Astrocyte (in vitro differentiated cells and primary cell): Measurements from ENCODE around the gene EVA1B. TPM values are rescaled to one million over a fixed set of nuclear protein-coding genes. Genes with fewer than 3 reads are reported as not detected.

Source experiments
- DNase-seq: peaks from one replicate; pipeline ENCODE4 v3.0.0-alpha.2; 2010; ENCODE audit warnings: low read depth
- FAIRE-seq: peaks from 2 replicates; lab custom pipeline; 2011; peaks lifted over from hg19 to GRCh38; lab: Jason Lieb, UNC
- H2AFZ ChIP-seq: 2 replicates; pipeline ENCODE4 v1.6.0; 2012; ENCODE audit warnings: low read depth, low read length, inconsistent platforms
- H3K27ac ChIP-seq: 2 replicates; pipeline ENCODE4 v1.5.1; 2011; ENCODE audit warnings: low read depth, low read length, inconsistent platforms
- H3K27me3 ChIP-seq: 2 replicates; pipeline ENCODE4 v1.6.0; 2011; ENCODE audit warnings: low read length, inconsistent platforms; ENCODE audit not compliant: insufficient read depth
- H3K36me3 ChIP-seq: 2 replicates; pipeline ENCODE4 v1.5.1; 2011; ENCODE audit warnings: low read length, inconsistent platforms; ENCODE audit not compliant: insufficient read depth
- H3K4me1 ChIP-seq: 2 replicates; pipeline ENCODE4 v1.5.1; 2011; ENCODE audit warnings: low read length, inconsistent platforms; ENCODE audit not compliant: insufficient read depth
- H3K4me2 ChIP-seq: 2 replicates; pipeline ENCODE4 v1.6.0; 2012; ENCODE audit warnings: low read length, inconsistent platforms
- H3K4me3 ChIP-seq: 2 replicates; pipeline ENCODE4 v1.5.1; 2011; ENCODE audit warnings: low read depth, mild to moderate bottlenecking, low read length, inconsistent platforms; ENCODE audit not compliant: insufficient read depth
- H3K79me2 ChIP-seq: 2 replicates; pipeline ENCODE4 v1.6.0; 2012; ENCODE audit warnings: mild to moderate bottlenecking, low read length, inconsistent platforms; ENCODE audit not compliant: insufficient read depth
- H3K9ac ChIP-seq: 2 replicates; pipeline ENCODE4 v1.6.0; 2012; ENCODE audit warnings: mild to moderate bottlenecking, low read length, inconsistent platforms
- H3K9me3 ChIP-seq: 2 replicates; pipeline ENCODE4 v1.5.1; 2012; ENCODE audit warnings: low read depth, mild to moderate bottlenecking, low read length, inconsistent platforms; ENCODE audit not compliant: insufficient read depth
- H4K20me1 ChIP-seq: 2 replicates; pipeline ENCODE4 v1.6.0; 2012; ENCODE audit warnings: low read length, inconsistent platforms; ENCODE audit not compliant: insufficient read depth
- H3K27ac Mint-ChIP-seq: one replicate; pipeline ENCODE4 v1.8.0; 2021; ENCODE audit warnings: mild to moderate bottlenecking, mixed read lengths; ENCODE audit not compliant: unreplicated experiment
- H3K27me3 Mint-ChIP-seq: one replicate; pipeline ENCODE4 v1.8.0; 2021; ENCODE audit warnings: low read depth, mixed read lengths; ENCODE audit not compliant: unreplicated experiment
- H3K36me3 Mint-ChIP-seq: one replicate; pipeline ENCODE4 v1.8.0; 2021; ENCODE audit warnings: low read depth, mixed read lengths; ENCODE audit not compliant: unreplicated experiment
- H3K4me1 Mint-ChIP-seq: one replicate; pipeline ENCODE4 v1.8.0; 2021; ENCODE audit warnings: low read depth, mixed read lengths; ENCODE audit not compliant: unreplicated experiment
- H3K4me3 Mint-ChIP-seq: one replicate; pipeline ENCODE4 v1.8.0; 2021; ENCODE audit warnings: mild to moderate bottlenecking, moderate library complexity, mixed read lengths; ENCODE audit not compliant: unreplicated experiment
- H3K9me3 Mint-ChIP-seq: one replicate; pipeline ENCODE4 v1.8.0; 2021; ENCODE audit warnings: mild to moderate bottlenecking, mixed read lengths; ENCODE audit not compliant: unreplicated experiment
- EZH2 ChIP-seq: IDR thresholded peaks from 2 replicates; pipeline ENCODE4 v1.6.1; 2012; ENCODE audit warnings: mild to moderate bottlenecking, low read length, inconsistent platforms; ENCODE audit not compliant: insufficient read depth
- total RNA-seq: library from RNA; stranded (reverse); gene quantifications from 2 replicates; pipeline ENCODE4 v1.2.1, GENCODE V29; 2021
- TF ChIP-seq, protein P1 (sequence below): IDR thresholded peaks from 2 replicates; pipeline ENCODE4 v1.5.1; 2011; ENCODE audit warnings: low read depth, mild to moderate bottlenecking, inconsistent platforms, low read length, moderate library complexity; ENCODE audit not compliant: insufficient read depth

EVA1B gene
- total RNA-seq, 1 donor from 2014 or later: 57.3 TPM

DNA sequence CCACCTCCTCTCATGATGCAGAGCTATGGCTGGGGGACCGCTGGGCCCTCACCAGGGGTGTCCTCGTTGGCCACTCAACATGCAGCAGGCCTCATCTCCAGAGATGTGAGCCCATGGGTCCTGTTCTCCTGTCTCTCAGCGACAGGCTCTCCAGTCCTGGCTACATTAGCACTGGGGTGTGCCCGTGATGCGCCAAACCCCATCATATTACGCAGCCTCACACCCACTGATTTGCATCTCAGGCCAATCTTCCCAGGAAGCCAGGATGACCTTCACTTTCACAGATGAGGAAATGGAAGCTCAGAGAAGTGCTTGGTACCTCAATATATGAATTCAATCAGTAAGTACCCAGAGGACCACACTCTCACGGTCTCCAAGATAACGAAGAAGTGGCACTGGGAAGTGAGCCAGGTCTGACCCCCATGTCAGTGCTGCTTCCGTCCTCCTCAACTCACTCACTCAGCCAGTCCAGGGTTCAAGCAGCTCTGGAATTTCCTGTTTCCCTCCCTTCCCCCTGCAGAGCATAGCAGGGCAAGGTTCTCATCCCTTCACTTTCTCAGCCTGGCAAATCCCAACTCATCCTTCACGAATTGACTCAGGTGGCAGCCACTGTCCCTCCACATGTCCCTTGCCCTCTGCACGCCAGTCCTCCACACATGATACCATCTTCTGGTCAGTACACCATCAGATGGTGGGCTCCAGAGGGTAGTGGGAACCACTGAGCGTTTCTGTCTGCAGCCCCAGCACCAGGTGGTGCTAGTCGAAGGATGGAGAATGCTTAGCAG, 28.9 kb upstream of the EVA1B start:
- Histone ChIP-seq H3K4me2 (peak overlapping the region; percentile 83), H3K79me2 (peaks cover 7% of the 10 kb centered on the region), H3K4me3 (peak overlapping the region; percentile 20), H3K9me3 (no peaks in the 10 kb centered on the region), H3K4me1 (peaks cover 47% of the 10 kb centered on the region), H3K27ac (peak overlapping the region; percentile 98), H3K27me3 (no peaks in the 10 kb centered on the region), H2AFZ (no peak overlapping the region), H3K36me3 (peaks cover 29% of the 10 kb centered on the region), H3K9ac (peak overlapping the region; percentile 84), H4K20me1 (no peaks in the 10 kb centered on the region)
- Mint-ChIP-seq H3K4me3 (peak overlapping the region; percentile 62), H3K27ac (peak overlapping the region; percentile 100), H3K4me1 (peaks cover 56% of the 10 kb centered on the region), H3K9me3 (no peaks in the 10 kb centered on the region), H3K27me3 (no peaks in the 10 kb centered on the region), H3K36me3 (peaks cover 43% of the 10 kb centered on the region)
- DNase-seq: peak; percentile 16
- peak; percentile 75 for FAIRE-seq
- TF ChIP-seq EZH2: no peak
- TF ChIP-seq, protein P1, sequence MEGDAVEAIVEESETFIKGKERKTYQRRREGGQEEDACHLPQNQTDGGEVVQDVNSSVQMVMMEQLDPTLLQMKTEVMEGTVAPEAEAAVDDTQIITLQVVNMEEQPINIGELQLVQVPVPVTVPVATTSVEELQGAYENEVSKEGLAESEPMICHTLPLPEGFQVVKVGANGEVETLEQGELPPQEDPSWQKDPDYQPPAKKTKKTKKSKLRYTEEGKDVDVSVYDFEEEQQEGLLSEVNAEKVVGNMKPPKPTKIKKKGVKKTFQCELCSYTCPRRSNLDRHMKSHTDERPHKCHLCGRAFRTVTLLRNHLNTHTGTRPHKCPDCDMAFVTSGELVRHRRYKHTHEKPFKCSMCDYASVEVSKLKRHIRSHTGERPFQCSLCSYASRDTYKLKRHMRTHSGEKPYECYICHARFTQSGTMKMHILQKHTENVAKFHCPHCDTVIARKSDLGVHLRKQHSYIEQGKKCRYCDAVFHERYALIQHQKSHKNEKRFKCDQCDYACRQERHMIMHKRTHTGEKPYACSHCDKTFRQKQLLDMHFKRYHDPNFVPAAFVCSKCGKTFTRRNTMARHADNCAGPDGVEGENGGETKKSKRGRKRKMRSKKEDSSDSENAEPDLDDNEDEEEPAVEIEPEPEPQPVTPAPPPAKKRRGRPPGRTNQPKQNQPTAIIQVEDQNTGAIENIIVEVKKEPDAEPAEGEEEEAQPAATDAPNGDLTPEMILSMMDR: no peak

DNA sequence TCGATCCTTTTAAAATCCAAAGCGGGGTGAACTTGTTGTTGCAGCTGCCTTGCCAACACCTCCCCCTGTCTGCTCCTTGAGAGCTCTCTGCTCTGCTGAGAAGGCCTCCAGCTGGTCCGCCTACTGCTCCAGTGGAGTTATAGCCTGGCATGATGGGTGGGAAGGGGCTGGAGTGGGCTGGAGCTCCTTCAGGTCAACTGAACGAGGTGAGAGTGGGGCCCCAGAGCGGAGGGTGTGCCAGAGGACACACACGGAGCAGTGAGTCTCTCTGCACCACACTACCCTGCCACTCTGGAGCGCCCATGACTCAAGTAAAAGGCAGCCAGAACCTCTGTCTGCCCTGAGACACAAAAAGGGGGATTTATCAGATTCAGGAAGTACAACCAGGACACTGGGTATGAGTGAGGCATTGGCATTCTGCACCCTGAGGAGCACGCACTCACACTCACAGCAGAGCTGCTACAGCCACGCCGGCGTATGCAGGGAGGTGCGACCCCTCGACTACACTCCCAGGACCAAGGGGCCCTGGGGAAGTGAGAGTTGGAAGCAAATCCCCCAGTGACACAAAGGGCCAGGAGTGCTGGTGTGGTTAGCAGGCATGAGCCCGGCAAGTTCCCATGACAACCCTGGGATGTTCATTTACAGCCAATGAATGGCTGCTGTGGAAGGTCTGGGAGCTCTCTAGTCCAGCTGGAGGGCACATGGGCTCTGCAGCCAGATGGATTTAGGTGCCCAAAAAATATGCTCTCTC, 28.0 kb upstream of the EVA1B start:
- Histone ChIP-seq H3K27ac (peak overlapping the region; percentile 98), H3K9me3 (no peaks in the 10 kb centered on the region), H3K9ac (peak overlapping the region; percentile 84), H3K27me3 (no peaks in the 10 kb centered on the region), H3K4me3 (peak overlapping the region; percentile 40), H4K20me1 (no peaks in the 10 kb centered on the region), H3K4me2 (peak overlapping the region; percentile 83), H3K4me1 (peaks cover 47% of the 10 kb centered on the region), H3K36me3 (peaks cover 23% of the 10 kb centered on the region), H3K79me2 (no peaks in the 10 kb centered on the region), H2AFZ (no peak overlapping the region)
- TF ChIP-seq, protein P1: no peak
- TF ChIP-seq EZH2: no peak
- Mint-ChIP-seq H3K27ac (peak overlapping the region; percentile 100), H3K9me3 (no peaks in the 10 kb centered on the region), H3K4me3 (peak overlapping the region; percentile 41), H3K4me1 (peaks cover 54% of the 10 kb centered on the region), H3K36me3 (peaks cover 41% of the 10 kb centered on the region), H3K27me3 (no peaks in the 10 kb centered on the region)
- FAIRE-seq (no peak), DNase-seq (peak; percentile 88)
